HL-60 (cell line): ENCODE results near the gene GAP43.

ENCODE experiments used
- GABPA ChIP-seq: IDR thresholded peaks from 2 replicates; pipeline ENCODE4 v1.6.1; 2012; ENCODE audit warnings: low read depth
- POLR2AphosphoS5 ChIP-seq: IDR thresholded peaks from 2 replicates; pipeline ENCODE4 v1.6.1; 2012; ENCODE audit warnings: low read depth
- TF ChIP-seq, protein P1 (sequence below): IDR thresholded peaks from one replicate; pipeline ENCODE4 v1.5.1; 2011; ENCODE audit warnings: low read length, control low read depth, inconsistent platforms; ENCODE audit not compliant: insufficient read depth
- TF ChIP-seq, protein P2 (sequence below): IDR thresholded peaks from 2 replicates; pipeline ENCODE4 v1.6.1; 2012; ENCODE audit warnings: low read depth; ENCODE audit not compliant: insufficient replicate concordance

- TF ChIP-seq, protein P1, sequence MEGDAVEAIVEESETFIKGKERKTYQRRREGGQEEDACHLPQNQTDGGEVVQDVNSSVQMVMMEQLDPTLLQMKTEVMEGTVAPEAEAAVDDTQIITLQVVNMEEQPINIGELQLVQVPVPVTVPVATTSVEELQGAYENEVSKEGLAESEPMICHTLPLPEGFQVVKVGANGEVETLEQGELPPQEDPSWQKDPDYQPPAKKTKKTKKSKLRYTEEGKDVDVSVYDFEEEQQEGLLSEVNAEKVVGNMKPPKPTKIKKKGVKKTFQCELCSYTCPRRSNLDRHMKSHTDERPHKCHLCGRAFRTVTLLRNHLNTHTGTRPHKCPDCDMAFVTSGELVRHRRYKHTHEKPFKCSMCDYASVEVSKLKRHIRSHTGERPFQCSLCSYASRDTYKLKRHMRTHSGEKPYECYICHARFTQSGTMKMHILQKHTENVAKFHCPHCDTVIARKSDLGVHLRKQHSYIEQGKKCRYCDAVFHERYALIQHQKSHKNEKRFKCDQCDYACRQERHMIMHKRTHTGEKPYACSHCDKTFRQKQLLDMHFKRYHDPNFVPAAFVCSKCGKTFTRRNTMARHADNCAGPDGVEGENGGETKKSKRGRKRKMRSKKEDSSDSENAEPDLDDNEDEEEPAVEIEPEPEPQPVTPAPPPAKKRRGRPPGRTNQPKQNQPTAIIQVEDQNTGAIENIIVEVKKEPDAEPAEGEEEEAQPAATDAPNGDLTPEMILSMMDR = no peak
- TF ChIP-seq GABPA = no peak
- TF ChIP-seq POLR2AphosphoS5 = no peak
- TF ChIP-seq, protein P2, sequence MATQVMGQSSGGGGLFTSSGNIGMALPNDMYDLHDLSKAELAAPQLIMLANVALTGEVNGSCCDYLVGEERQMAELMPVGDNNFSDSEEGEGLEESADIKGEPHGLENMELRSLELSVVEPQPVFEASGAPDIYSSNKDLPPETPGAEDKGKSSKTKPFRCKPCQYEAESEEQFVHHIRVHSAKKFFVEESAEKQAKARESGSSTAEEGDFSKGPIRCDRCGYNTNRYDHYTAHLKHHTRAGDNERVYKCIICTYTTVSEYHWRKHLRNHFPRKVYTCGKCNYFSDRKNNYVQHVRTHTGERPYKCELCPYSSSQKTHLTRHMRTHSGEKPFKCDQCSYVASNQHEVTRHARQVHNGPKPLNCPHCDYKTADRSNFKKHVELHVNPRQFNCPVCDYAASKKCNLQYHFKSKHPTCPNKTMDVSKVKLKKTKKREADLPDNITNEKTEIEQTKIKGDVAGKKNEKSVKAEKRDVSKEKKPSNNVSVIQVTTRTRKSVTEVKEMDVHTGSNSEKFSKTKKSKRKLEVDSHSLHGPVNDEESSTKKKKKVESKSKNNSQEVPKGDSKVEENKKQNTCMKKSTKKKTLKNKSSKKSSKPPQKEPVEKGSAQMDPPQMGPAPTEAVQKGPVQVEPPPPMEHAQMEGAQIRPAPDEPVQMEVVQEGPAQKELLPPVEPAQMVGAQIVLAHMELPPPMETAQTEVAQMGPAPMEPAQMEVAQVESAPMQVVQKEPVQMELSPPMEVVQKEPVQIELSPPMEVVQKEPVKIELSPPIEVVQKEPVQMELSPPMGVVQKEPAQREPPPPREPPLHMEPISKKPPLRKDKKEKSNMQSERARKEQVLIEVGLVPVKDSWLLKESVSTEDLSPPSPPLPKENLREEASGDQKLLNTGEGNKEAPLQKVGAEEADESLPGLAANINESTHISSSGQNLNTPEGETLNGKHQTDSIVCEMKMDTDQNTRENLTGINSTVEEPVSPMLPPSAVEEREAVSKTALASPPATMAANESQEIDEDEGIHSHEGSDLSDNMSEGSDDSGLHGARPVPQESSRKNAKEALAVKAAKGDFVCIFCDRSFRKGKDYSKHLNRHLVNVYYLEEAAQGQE = no peak
Observed at GRCh38 chr3:115709931-115710330, 86.6 kb downstream of the GAP43 start.
